OCI-LY7 (cell line): ENCODE measurements around the gene RBM20. TPM values are rescaled to one million over a fixed set of nuclear protein-coding genes. Genes with fewer than 3 reads are reported as not detected.

Experiments used
- BruUV-seq: library from RNA; stranded (reverse); fragments of 400-500 nt; replicated peaks from 2 replicates; lab custom pipeline; 2021; lab: Mats Ljungman, UMichigan
- CTCF ChIA-PET: fragments of 300-600 bp; sonication (Branson Sonifier 250); formaldehyde crosslinking; loops from one replicate; lab custom pipeline; 2022; ENCODE audit warnings: antibody characterized with exemption; ENCODE audit not compliant: unreplicated experiment; lab: Charles Lee
- POLR2A ChIA-PET: fragments of 300-600 bp; sonication (Branson Sonifier 250); formaldehyde crosslinking; loops from one replicate; lab custom pipeline; 2022; ENCODE audit warnings: antibody characterized with exemption; lab: Charles Lee
- DNase-seq: peaks from one replicate; pipeline ENCODE4 v3.0.0-alpha.2; 2015; ENCODE audit warnings: low spot score
- H2AFZ ChIP-seq: fragments of 200-600 bp; sonication (generic), shearing (Covaris generic); 2 replicates; pipeline ENCODE4 v1.6.1; 2014; ENCODE audit warnings: mild to moderate bottlenecking, antibody characterized with exemption, low read length, moderate library complexity
- H3K27ac ChIP-seq: fragments of 200-600 bp; sonication (generic); 2 replicates; pipeline ENCODE4 v1.5.1; 2014; ENCODE audit warnings: mixed run types, low read depth, mild to moderate bottlenecking, moderate library complexity, low read length, inconsistent platforms; ENCODE audit not compliant: poor library complexity, severe bottlenecking
- H3K36me3 ChIP-seq: fragments of 200-600 bp; sonication (generic); 2 replicates; pipeline ENCODE4 v1.6.1; 2014; ENCODE audit warnings: mild to moderate bottlenecking, antibody characterized with exemption, low read length, moderate library complexity, mixed read lengths; ENCODE audit not compliant: insufficient read depth
- H3K4me1 ChIP-seq: fragments of 200-600 bp; sonication (generic); 2 replicates; pipeline ENCODE4 v1.5.1; 2014; ENCODE audit warnings: mild to moderate bottlenecking, low read length; ENCODE audit not compliant: insufficient read depth, poor library complexity, severe bottlenecking
- H3K4me2 ChIP-seq: fragments of 200-600 bp; sonication (generic); 2 replicates; pipeline ENCODE4 v1.6.1; 2014; ENCODE audit warnings: mild to moderate bottlenecking, low read length
- H3K4me3 ChIP-seq: fragments of 200-600 bp; sonication (generic); 2 replicates; pipeline ENCODE4 v1.5.1; 2014; ENCODE audit warnings: mild to moderate bottlenecking, low read depth, low read length; ENCODE audit not compliant: poor library complexity, severe bottlenecking
- H3K79me2 ChIP-seq: fragments of 200-600 bp; sonication (generic); 2 replicates; pipeline ENCODE4 v1.6.1; 2016; ENCODE audit warnings: low read depth, mild to moderate bottlenecking, low read length, moderate library complexity, mixed read lengths; ENCODE audit not compliant: insufficient read depth
- H3K9me2 ChIP-seq: fragments of 200-600 bp; sonication (generic); 2 replicates; pipeline ENCODE4 v1.6.1; 2016; ENCODE audit warnings: mild to moderate bottlenecking, low read length, mixed read lengths; ENCODE audit not compliant: insufficient read depth
- H3K9me3 ChIP-seq: fragments of 200-600 bp; sonication (generic); 2 replicates; pipeline ENCODE4 v1.6.1; 2014; ENCODE audit warnings: mild to moderate bottlenecking, mixed run types, low read length, mixed read lengths
- H4K20me1 ChIP-seq: fragments of 200-600 bp; sonication (generic); 2 replicates; pipeline ENCODE4 v1.6.1; 2014; ENCODE audit warnings: mild to moderate bottlenecking, antibody characterized with exemption, low read length, moderate library complexity, mixed read lengths; ENCODE audit not compliant: insufficient read depth
- EZH2phosphoT487 ChIP-seq: fragments of 200-600 bp; sonication (generic); IDR thresholded peaks from 2 replicates; pipeline ENCODE4 v1.6.1; 2018; ENCODE audit warnings: low read depth, borderline replicate concordance, mild to moderate bottlenecking, mixed run types, antibody characterized with exemption, low read length, moderate library complexity, mixed read lengths
- intact Hi-C: fragments of 100-400 bp; cut with micrococcal nuclease; formaldehyde crosslinking; loops from one replicate; pipeline ENCODE4 v1.10.0; 2022; ENCODE audit not compliant: unreplicated experiment
- total RNA-seq, 2 experiments: library from RNA; depleted of rRNA in 1 of 2; stranded (reverse); fragments of >200 nt in 1 of 2; shearing (Covaris generic) in 1 of 2; gene quantifications; 2 replicates each; pipeline ENCODE4 v1.2.3, GENCODE V29; 2014 to 2022
- TF ChIP-seq, protein P1 (sequence below): fragments of 200-600 bp; sonication (generic); conservative IDR thresholded peaks from 2 replicates; pipeline ENCODE4 v1.5.1; 2014; ENCODE audit warnings: mild to moderate bottlenecking, antibody characterized with exemption, low read length, moderate library complexity, mixed read lengths

Gene RBM20
- total RNA-seq, 2 experiments from 2014 or later, result 0.35 to 1.0 TPM

- no peak overlapping the region for H3K27ac ChIP-seq
- no peaks in the 10 kb centered on the region for H3K9me3 ChIP-seq
- BruUV-seq, result no TSS peak
- H3K4me3 ChIP-seq, result no peak overlapping the region
- no peaks in the 10 kb centered on the region for H3K9me2 ChIP-seq
- no peaks in the 10 kb centered on the region for H3K4me1 ChIP-seq
- H3K4me2 ChIP-seq, result no peak overlapping the region
- no peaks in the 10 kb centered on the region for H3K36me3 ChIP-seq
- H3K79me2 ChIP-seq, result no peaks in the 10 kb centered on the region
- H4K20me1 ChIP-seq, result no peaks in the 10 kb centered on the region
- H2AFZ ChIP-seq, result no peak overlapping the region
- ChIA-PET CTCF (interaction anchor here (1.2 kb wide), 1 partner anchor 11 kb away, joined by 8 read pairs; no protein-coding TSS in a partner anchor), POLR2A (interaction anchor here (1.0 to 2.9 kb wide), 5 partner anchors 7 to 22 kb away, joined by 3 to 22 read pairs (median 3); no protein-coding TSS in a partner anchor)
- TF ChIP-seq EZH2phosphoT487, result no peak
- TF ChIP-seq, protein P1, sequence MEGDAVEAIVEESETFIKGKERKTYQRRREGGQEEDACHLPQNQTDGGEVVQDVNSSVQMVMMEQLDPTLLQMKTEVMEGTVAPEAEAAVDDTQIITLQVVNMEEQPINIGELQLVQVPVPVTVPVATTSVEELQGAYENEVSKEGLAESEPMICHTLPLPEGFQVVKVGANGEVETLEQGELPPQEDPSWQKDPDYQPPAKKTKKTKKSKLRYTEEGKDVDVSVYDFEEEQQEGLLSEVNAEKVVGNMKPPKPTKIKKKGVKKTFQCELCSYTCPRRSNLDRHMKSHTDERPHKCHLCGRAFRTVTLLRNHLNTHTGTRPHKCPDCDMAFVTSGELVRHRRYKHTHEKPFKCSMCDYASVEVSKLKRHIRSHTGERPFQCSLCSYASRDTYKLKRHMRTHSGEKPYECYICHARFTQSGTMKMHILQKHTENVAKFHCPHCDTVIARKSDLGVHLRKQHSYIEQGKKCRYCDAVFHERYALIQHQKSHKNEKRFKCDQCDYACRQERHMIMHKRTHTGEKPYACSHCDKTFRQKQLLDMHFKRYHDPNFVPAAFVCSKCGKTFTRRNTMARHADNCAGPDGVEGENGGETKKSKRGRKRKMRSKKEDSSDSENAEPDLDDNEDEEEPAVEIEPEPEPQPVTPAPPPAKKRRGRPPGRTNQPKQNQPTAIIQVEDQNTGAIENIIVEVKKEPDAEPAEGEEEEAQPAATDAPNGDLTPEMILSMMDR, result no peak
- intact Hi-C loops, result no loop called here
- DNase-seq, result no peak
Observed at GRCh38 chr10:110792476-110793125, 148.5 kb downstream of the RBM20 start.

GRCh38 chr10:110793128-110793812 lies 149.1 kb downstream of the RBM20 start:
- TF ChIP-seq EZH2phosphoT487, result no peak
- TF ChIP-seq, protein P1, result no peak
- H3K27ac ChIP-seq, result no peak overlapping the region
- H3K36me3 ChIP-seq, result no peaks in the 10 kb centered on the region
- no peak overlapping the region for H3K4me2 ChIP-seq
- no peaks in the 10 kb centered on the region for H3K4me1 ChIP-seq
- no peaks in the 10 kb centered on the region for H3K9me3 ChIP-seq
- CTCF ChIA-PET, result interaction anchor here (1.2 kb wide), 1 partner anchor 10 kb away, joined by 8 read pairs; no protein-coding TSS in a partner anchor
- intact Hi-C loops, result no loop called here
- POLR2A ChIA-PET, result interaction anchor here (0.5 to 2.9 kb wide), 10 partner anchors 8 to 660 kb away, joined by 3 to 22 read pairs (median 3); no protein-coding TSS in a partner anchor
- H3K4me3 ChIP-seq, result no peak overlapping the region
- no peaks in the 10 kb centered on the region for H3K79me2 ChIP-seq
- DNase-seq, result no peak
- no peak overlapping the region for H2AFZ ChIP-seq
- no TSS peak for BruUV-seq
- H4K20me1 ChIP-seq, result no peaks in the 10 kb centered on the region
- H3K9me2 ChIP-seq, result no peaks in the 10 kb centered on the region
